Measurements from ENCODE around the gene SYTL2. TPM values are rescaled to one million over a fixed set of nuclear protein-coding genes. Genes with fewer than 3 reads are reported as not detected.

SYTL2 gene
- total and polyA plus RNA-seq, 5 experiments from 2014 or later = 11.8 to 32.7 (median 26.0) TPM

DNA sequence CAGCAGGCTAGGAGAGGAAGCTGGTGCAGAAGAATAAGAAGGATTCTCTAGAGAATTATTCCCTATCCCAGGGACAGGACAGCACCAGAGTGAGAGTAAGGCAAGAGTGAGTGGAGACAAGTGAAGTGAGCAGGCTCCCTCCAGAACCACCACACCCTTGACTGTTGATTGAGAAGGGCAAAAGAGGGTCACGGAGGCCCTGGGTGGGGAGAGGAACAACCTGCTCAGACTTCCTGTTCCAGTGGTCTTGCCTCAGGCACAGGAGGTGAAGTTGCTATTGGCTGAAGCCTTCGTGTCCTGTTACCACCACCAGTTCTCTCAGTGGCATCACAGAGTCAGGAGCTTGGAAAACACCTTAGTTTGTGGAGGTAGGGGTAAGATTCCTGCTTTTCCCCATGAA, 73.2 kb downstream of the SYTL2 start:
- POLR2A ChIA-PET = interaction anchor here (0.6 to 1.5 kb wide), 2 partner anchors 19 to 90 kb away, joined by 3 to 4 read pairs; partner anchors contain the start of gene TMEM126A
- DNase-seq (peak in 2 of 10 donors; percentile 20 to 24), ATAC-seq (peak; percentile 62 to 72)
- H3K9me3 Mint-ChIP-seq = no peaks in the 10 kb centered on the region
- no peaks in the 10 kb centered on the region for H3K27me3 Mint-ChIP-seq
- H3K4me3 Mint-ChIP-seq = peak overlapping the region in 6 of 10 donors; percentile 38 to 71 (median 46)
- peaks cover 26 to 50% (median 43%) of the 10 kb centered on the region in 4 donors for H3K4me1 Mint-ChIP-seq
- H3K36me3 Mint-ChIP-seq = peaks cover 4 to 22% (median 8%) of the 10 kb centered on the region in 3 donors
- H3K27ac Mint-ChIP-seq = peak overlapping the region in 9 of 10 donors; percentile 24 to 82 (median 56)

DNA sequence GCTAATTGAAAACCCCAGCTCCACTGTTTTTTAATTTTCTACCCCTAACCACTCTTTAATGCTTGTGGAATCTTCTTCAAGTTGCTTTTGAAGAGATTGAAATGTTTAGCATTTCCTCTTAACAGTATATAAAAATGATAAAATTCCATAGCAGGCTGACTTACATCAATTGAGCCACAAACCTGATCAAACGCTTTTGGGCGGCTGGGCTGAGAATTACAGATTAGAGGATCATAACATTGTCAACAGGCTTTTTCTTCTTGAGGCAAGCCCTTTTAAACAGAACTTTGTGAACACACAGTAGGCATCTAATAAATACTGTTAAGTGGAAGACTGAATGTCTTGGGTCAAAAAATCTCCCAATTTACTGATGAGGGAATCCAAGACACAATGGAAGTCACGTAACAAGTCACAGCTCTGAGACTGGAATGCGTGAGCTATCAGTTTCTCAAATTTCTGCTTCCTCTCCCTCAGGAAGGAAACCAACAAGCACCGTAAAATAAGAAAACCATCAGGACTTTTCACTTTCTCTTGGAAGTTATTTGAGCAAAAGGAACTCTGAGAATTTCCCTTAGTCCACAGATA, 75.0 kb downstream of the SYTL2 start:
- DNase-seq = no peak
- H3K36me3 Mint-ChIP-seq = peaks cover 4 to 30% (median 11%) of the 10 kb centered on the region in 3 donors
- no peak overlapping the region for H3K27ac Mint-ChIP-seq
- no peak for ATAC-seq
- peaks cover 22 to 35% (median 32%) of the 10 kb centered on the region in 4 donors for H3K4me1 Mint-ChIP-seq
- POLR2A ChIA-PET = no interaction called here
- H3K9me3 Mint-ChIP-seq = no peaks in the 10 kb centered on the region
- H3K4me3 Mint-ChIP-seq = no peak overlapping the region
- no peaks in the 10 kb centered on the region for H3K27me3 Mint-ChIP-seq

- H3K36me3 Mint-ChIP-seq = peaks cover 4 to 31% (median 21%) of the 10 kb centered on the region in 3 donors
- ATAC-seq = no peak
- no peaks in the 10 kb centered on the region for H3K9me3 Mint-ChIP-seq
- H3K27ac Mint-ChIP-seq = no peak overlapping the region
- no peak for DNase-seq
- no peak overlapping the region for H3K4me3 Mint-ChIP-seq
- peaks cover 8 to 19% (median 12%) of the 10 kb centered on the region in 4 donors for H3K4me1 Mint-ChIP-seq
- H3K27me3 Mint-ChIP-seq = no peaks in the 10 kb centered on the region
- POLR2A ChIA-PET = no interaction called here
Measured at GRCh38 chr11:85732965-85733364, 78.0 kb downstream of the SYTL2 start.

GRCh38 chr11:85726381-85726780, 84.6 kb downstream of the SYTL2 start:
- no peak for DNase-seq
- no peak for ATAC-seq
- peaks cover 0 to 17% (median 2%) of the 10 kb centered on the region in 4 donors for H3K4me1 Mint-ChIP-seq
- peaks cover 0 to 2% (median 0%) of the 10 kb centered on the region in 5 donors for H3K27me3 Mint-ChIP-seq
- H3K27ac Mint-ChIP-seq = no peak overlapping the region
- POLR2A ChIA-PET = no interaction called here
- peaks cover 10 to 39% (median 38%) of the 10 kb centered on the region in 3 donors for H3K36me3 Mint-ChIP-seq
- no peaks in the 10 kb centered on the region for H3K9me3 Mint-ChIP-seq
- H3K4me3 Mint-ChIP-seq = no peak overlapping the region

DNA sequence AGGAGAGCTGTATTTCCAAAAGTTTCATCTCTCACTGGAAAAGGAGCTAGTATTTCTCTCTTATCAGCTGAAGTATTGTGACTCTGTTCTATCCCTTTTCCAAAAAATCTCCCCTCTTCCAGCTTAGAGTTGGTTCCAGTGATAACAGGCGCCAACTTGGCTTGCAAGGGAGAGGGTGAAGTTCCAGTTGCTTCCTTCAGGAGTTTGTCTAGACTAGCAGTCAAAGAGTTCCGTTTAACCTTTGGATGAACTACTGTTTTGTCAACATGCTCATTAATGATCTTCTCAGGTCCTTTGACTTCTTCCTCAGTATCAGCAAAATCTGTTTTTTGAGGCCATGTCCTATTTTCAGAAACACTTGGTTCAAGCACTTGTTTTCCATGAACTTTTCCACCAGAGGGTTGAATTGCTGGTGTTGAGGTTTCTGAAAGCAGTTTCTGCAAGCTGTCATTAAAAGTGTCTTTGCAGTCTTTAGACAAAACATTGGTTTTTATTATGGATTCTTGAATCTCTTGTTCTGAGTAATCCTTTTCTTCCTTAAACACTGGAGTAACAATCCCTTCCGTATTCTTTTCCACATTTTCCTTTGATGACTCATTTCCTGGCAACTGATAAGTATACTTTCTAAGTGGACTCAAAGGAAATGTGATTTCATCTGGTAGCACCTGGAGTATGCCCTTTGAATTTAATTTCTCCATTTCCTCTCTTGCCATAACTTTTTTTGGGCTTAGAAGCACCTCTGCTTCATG, 85.3 kb downstream of the SYTL2 start:
- peaks cover 10 to 43% (median 39%) of the 10 kb centered on the region in 3 donors for H3K36me3 Mint-ChIP-seq
- H3K4me1 Mint-ChIP-seq = peaks cover 0 to 15% (median 2%) of the 10 kb centered on the region in 4 donors
- H3K27ac Mint-ChIP-seq = no peak overlapping the region
- ATAC-seq (no peak), DNase-seq (no peak)
- no peaks in the 10 kb centered on the region for H3K9me3 Mint-ChIP-seq
- peaks cover 0 to 2% (median 0%) of the 10 kb centered on the region in 5 donors for H3K27me3 Mint-ChIP-seq
- no peak overlapping the region for H3K4me3 Mint-ChIP-seq
- POLR2A ChIA-PET = no interaction called here

DNA sequence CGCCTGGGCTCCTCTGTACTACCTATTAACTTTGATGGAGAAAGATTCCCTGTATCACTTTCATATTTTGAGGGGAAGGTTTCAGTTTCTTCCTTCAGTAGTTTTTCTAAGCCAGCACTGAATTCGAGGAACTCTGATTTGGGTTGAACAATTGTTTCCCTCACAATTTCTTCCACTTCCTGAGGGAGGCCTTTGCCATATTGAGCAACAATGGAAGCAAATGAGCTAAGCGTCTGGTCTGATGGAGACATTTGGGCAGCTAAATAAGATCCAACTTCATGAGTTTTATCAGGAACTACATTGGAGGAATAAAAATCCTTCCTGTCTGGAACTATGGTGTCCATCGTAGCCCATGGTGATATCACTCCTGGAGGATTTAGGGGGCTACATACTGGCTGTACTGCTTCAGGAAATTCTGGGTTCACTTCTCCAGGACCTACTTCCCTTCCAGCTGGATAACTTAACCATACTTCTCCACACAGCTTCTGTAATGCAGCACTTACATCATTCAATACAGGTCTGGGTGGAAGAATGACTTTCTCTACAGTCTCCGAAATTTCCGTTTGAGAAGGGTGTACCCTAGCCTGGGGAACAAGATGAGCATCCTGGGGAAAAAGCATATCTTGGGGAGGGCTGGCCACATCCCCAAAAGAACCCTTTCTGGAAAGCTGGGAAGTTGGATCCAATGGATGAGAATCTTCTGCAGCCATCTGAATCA, 86.0 kb downstream of the SYTL2 start:
- ATAC-seq (no peak), DNase-seq (no peak)
- no peak overlapping the region for H3K4me3 Mint-ChIP-seq
- H3K36me3 Mint-ChIP-seq = peaks cover 10 to 50% (median 38%) of the 10 kb centered on the region in 3 donors
- H3K9me3 Mint-ChIP-seq = no peaks in the 10 kb centered on the region
- no peak overlapping the region for H3K27ac Mint-ChIP-seq
- H3K4me1 Mint-ChIP-seq = peaks cover 0 to 13% (median 2%) of the 10 kb centered on the region in 4 donors
- POLR2A ChIA-PET = no interaction called here
- H3K27me3 Mint-ChIP-seq = peaks cover 0 to 2% (median 0%) of the 10 kb centered on the region in 5 donors

DNA sequence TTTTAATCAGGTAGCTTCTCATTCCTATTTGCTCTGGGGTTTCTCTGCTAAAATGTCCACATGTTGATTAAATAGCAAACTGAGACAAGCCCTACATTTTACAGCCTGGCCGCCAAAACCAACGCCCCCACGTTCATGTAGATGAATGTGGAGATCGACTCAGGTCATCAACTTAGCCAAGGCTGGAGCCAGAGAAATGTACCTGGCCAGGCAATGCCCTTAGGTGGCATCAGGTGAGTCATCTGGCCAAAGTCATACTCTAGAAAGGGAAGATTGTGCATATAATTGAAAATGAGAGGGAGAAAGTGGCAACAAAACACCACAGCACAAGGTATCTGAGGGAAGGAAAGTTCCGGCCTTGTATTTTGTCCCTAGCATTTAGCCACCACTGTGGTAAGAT, 87.9 kb downstream of the SYTL2 start:
- H3K9me3 Mint-ChIP-seq = no peaks in the 10 kb centered on the region

GRCh38 chr11:85721191-85721590, 89.8 kb downstream of the SYTL2 start:
- Mint-ChIP-seq H3K27ac (no peak overlapping the region), H3K27me3 (no peaks in the 10 kb centered on the region), H3K36me3 (peaks cover 0 to 29% (median 22%) of the 10 kb centered on the region in 3 donors), H3K4me1 (no peaks in the 10 kb centered on the region), H3K9me3 (no peaks in the 10 kb centered on the region), H3K4me3 (no peak overlapping the region)
- no peak for DNase-seq
- POLR2A ChIA-PET = interaction anchor here (0.9 kb wide), 1 partner anchor 18 kb away, joined by 3 read pairs; no protein-coding TSS in a partner anchor
- ATAC-seq = no peak

More for the DNA sequence above, 87.9 kb downstream of the SYTL2 start:
- POLR2A ChIA-PET = no interaction called here
- no peak for ATAC-seq
- Mint-ChIP-seq H3K27me3 (peaks cover 0 to 2% (median 0%) of the 10 kb centered on the region in 5 donors), H3K4me3 (no peak overlapping the region), H3K27ac (peak overlapping the region in 1 of 10 donors; percentile 29), H3K36me3 (peaks cover 10 to 46% (median 35%) of the 10 kb centered on the region in 3 donors), H3K4me1 (peaks cover 0 to 2% (median 0%) of the 10 kb centered on the region in 4 donors)
- DNase-seq = no peak

DNA sequence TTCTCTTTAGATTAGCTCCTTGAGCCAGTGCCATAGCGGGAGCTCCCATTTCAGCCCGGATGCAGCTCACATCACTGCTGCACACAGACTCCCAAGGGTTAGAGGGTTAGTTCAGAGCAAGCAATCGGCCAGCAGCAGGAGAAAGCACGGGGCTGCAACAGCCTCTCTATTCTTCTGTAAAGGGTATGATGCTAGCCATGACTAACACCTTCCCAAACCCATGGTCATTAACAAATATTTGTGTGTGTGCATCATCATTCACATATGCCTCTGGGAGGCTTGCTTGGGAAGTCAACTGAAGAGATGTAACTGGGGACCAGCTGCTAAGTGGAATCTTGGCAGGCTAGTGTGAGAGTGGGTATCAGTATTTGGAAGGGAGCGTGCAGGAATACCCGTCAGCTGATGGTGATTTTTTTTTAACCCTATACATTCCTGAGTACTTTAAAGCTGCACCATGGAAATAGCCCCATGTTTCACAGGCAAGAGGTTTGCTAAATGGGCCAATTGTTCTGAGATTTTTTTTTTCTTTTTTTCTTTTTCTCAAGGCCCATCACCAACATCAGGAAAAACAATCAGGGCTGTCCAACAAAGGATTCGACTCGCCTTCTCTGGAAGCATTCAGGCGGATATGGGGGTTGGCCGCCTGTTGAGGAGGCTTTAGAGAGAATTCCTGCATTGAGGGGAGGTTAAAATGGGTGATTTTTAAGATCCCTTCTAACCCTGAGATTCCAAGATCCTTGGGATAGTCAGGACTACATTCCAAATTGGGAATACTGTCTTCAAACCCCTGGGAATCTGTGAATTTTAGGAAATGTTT, 91.7 kb downstream of the SYTL2 start:
- H3K36me3 Mint-ChIP-seq = peaks cover 0 to 17% (median 8%) of the 10 kb centered on the region in 3 donors
- peak overlapping the region in 1 of 10 donors; percentile 9 for H3K27ac Mint-ChIP-seq
- no peak overlapping the region for H3K4me3 Mint-ChIP-seq
- H3K27me3 Mint-ChIP-seq = no peaks in the 10 kb centered on the region
- no peaks in the 10 kb centered on the region for H3K9me3 Mint-ChIP-seq
- ATAC-seq (no peak), DNase-seq (no peak)
- POLR2A ChIA-PET = no interaction called here
- H3K4me1 Mint-ChIP-seq = no peaks in the 10 kb centered on the region

DNA sequence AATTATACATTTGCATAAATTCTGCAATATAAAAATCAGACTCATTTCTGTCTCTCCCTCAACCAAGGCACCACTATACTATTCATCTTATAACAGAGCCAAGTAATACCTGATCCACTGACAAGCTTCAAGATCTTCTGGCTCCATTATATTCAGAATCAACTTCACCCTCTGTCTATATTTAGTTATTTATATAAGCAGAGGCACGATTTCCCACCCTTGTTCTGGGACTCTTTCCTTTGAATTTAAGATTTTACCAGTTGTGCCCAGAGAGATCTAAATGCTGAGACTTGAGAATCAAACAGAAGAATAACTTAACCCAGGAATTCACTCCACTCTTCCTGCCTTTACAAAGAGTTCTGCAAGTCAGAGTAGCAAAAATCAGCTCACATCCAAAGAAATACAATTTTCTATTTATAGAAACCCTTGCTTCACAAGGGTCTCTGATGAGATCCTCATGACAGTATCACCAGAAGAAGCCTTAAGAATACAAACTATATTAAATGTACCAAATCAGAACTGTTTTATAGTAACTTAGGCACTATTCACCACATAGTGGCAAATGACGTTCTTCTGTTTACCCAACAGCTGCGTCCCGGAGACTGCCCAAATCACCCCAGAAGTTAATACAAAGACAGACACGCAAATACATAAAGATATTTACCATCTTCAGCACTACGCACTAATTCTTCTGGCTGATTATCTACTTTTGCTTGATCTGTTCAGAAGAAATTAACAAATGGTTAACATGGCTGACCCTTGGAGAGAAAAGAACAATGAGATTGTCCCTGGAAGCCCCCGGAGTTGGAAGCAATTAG, 92.6 kb downstream of the SYTL2 start:
- H3K9me3 Mint-ChIP-seq = no peaks in the 10 kb centered on the region
- POLR2A ChIA-PET = no interaction called here
- H3K36me3 Mint-ChIP-seq = peaks cover 0 to 17% (median 9%) of the 10 kb centered on the region in 3 donors
- no peak overlapping the region for H3K27ac Mint-ChIP-seq
- ATAC-seq (no peak), DNase-seq (no peak)
- no peaks in the 10 kb centered on the region for H3K27me3 Mint-ChIP-seq
- peaks cover 0 to under 1% (median 0%) of the 10 kb centered on the region in 4 donors for H3K4me1 Mint-ChIP-seq
- H3K4me3 Mint-ChIP-seq = no peak overlapping the region

- POLR2A ChIA-PET = no interaction called here
- DNase-seq (no peak), ATAC-seq (no peak)
- H3K4me3 Mint-ChIP-seq = no peak overlapping the region
- peaks cover 0 to 3% (median 0%) of the 10 kb centered on the region in 4 donors for H3K4me1 Mint-ChIP-seq
- peaks cover 0 to 22% (median 9%) of the 10 kb centered on the region in 3 donors for H3K36me3 Mint-ChIP-seq
- H3K27me3 Mint-ChIP-seq = no peaks in the 10 kb centered on the region
- no peak overlapping the region for H3K27ac Mint-ChIP-seq
- H3K9me3 Mint-ChIP-seq = no peaks in the 10 kb centered on the region
Measured at GRCh38 chr11:85717429-85717828, 93.5 kb downstream of the SYTL2 start.
